Upper lobe of right lung (tissue), 1 donor: ENCODE data around the gene BTN1A1. TPM values are rescaled to one million over a fixed set of nuclear protein-coding genes. Genes with fewer than 3 reads are reported as not detected.
A peak's percentile ranks its signal among the peaks of the same experiment; 100 is the strongest.
"Not testable (repeated sequence)": the region's sequence is repeated elsewhere in the genome, so short reads cannot be mapped to it uniquely, and the experiment has no call there.

ENCODE experiments used
- ATAC-seq: fragments of 200-7000 bp; cut with Tn5 transposase; one replicate; pipeline ENCODE4 v1.9.1; 2020; ENCODE audit warnings: mild to moderate bottlenecking, moderate library complexity
- DNase-seq: peaks from one replicate; pipeline ENCODE4 v3.0.0-alpha.2; 2020
- H3K27ac ChIP-seq: fragments of 200-600 bp; one replicate; pipeline ENCODE4 v1.8.0; 2022
- H3K27me3 ChIP-seq: fragments of 200-600 bp; one replicate; pipeline ENCODE4 v1.8.0; 2022; ENCODE audit warnings: mild to moderate bottlenecking
- H3K36me3 ChIP-seq: fragments of 200-600 bp; one replicate; pipeline ENCODE4 v1.8.0; 2022
- H3K4me1 ChIP-seq: fragments of 200-600 bp; one replicate; pipeline ENCODE4 v1.8.0; 2022
- H3K4me3 ChIP-seq: fragments of 200-600 bp; one replicate; pipeline ENCODE4 v1.8.0; 2022; ENCODE audit warnings: mild to moderate bottlenecking
- H3K9me3 ChIP-seq: fragments of 200-600 bp; one replicate; pipeline ENCODE4 v1.8.0; 2022
- intact Hi-C: fragments of 100-400 bp; cut with DNase I; formaldehyde crosslinking; loops from one replicate; pipeline ENCODE4 v1.11.0; 2022
- total RNA-seq: library from RNA; stranded (reverse); fragmentation: NEBNext Ultra II Directional; extraction: Animal tissue kit (Norgen Biotek cat#: 25700); gene quantifications from one replicate; pipeline ENCODE4 v1.2.1, GENCODE V29; 2021
- TF ChIP-seq, protein P1 (sequence below): fragments of 200-600 bp; IDR thresholded peaks from one replicate; pipeline ENCODE4 v1.8.0; 2022; ENCODE audit warnings: antibody characterized with exemption
- donor health status: DM: no; HTN: yes; CAD: no; lungs with severe emphysema.

BTN1A1 gene
- total RNA-seq, 1 donor from 2014 or later = not detected

DNA sequence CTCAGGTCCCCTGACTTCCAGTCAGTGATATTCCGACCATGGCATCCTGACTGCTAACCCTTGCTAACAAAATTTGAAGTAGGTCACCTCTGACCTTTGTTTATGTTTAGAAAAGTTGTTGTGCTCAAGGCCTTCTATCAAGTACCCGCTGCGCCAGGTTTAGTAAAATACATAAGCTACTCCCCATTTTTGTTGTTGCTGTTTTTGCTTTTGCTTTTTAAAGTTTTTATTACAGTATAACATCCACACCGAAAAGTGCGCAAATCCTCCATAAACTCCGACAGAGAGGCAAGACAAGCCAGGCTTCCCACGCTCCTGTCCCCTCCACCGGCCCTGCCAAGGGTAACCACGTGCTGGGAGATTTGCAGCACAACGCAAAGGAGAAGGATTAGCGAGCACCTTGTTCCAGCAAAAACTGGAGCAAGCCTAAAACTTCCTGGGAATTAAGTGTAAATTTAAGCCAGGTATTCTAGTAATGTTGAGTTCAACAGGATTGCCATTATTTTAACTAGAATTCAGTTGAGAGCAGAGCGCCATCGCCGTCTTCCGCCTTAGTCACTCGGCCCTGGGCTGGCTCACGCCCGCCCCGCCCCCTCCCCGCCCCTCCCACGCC, 20.2 kb downstream of the BTN1A1 start:
- Histone ChIP-seq H3K9me3 (no peaks in the 10 kb centered on the region), H3K4me1 (peaks cover 9% of the 10 kb centered on the region), H3K27me3 (no peaks in the 10 kb centered on the region), H3K27ac (peak overlapping the region; percentile 88), H3K36me3 (no peaks in the 10 kb centered on the region), H3K4me3 (peak overlapping the region; percentile 55)
- peak; percentile 77 for DNase-seq
- intact Hi-C loops = no loop called here
- ATAC-seq = peak; percentile 32
- TF ChIP-seq, protein P1, sequence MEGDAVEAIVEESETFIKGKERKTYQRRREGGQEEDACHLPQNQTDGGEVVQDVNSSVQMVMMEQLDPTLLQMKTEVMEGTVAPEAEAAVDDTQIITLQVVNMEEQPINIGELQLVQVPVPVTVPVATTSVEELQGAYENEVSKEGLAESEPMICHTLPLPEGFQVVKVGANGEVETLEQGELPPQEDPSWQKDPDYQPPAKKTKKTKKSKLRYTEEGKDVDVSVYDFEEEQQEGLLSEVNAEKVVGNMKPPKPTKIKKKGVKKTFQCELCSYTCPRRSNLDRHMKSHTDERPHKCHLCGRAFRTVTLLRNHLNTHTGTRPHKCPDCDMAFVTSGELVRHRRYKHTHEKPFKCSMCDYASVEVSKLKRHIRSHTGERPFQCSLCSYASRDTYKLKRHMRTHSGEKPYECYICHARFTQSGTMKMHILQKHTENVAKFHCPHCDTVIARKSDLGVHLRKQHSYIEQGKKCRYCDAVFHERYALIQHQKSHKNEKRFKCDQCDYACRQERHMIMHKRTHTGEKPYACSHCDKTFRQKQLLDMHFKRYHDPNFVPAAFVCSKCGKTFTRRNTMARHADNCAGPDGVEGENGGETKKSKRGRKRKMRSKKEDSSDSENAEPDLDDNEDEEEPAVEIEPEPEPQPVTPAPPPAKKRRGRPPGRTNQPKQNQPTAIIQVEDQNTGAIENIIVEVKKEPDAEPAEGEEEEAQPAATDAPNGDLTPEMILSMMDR = no peak

DNA sequence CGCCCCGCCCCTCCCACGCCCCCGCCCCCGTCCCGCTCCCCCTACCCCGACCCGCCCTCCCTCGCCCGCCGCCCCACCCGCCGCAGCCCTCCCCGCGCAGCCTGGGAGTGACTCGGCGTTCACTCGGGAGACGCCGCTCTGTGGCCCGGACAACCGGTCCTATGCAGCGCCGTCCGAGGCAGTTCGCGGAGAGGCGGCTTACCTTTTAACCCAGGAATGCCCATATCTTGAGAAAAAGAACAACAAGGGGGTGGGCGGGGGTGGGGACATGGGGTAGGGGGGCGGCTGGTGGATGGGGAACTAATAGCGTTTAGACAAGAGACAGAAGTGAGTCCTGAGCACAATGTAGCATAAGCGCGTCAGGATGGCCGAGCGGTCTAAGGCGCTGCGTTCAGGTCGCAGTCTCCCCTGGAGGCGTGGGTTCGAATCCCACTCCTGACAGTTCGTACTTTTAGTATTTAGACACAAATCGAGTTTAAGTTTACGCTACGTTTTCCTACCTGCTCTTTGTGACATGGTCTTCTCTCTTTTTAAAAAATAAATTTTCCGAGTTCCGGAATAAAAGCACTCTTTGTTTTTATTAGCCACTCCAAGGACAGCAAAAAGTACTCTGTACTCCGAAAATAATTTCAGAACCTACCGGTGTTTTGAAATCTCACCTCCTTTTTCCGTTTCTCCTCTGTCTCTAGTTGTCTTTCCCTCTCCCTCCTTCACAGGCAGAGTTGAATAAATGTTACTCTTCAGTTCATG, 20.9 kb downstream of the BTN1A1 start:
- Histone ChIP-seq H3K4me1 (peaks cover 9% of the 10 kb centered on the region), H3K27me3 (no peaks in the 10 kb centered on the region), H3K27ac (peak overlapping the region; percentile 97), H3K9me3 (no peaks in the 10 kb centered on the region), H3K36me3 (no peaks in the 10 kb centered on the region), H3K4me3 (peak overlapping the region; percentile 55)
- ATAC-seq (peak; percentile 87), DNase-seq (peak; percentile 94)
- TF ChIP-seq, protein P1 = no peak
- intact Hi-C loops = no loop called here

GRCh38 chr6:26521600-26522391, 21.7 kb downstream of the BTN1A1 start:
- TF ChIP-seq, protein P1 = peak; percentile 49
- H3K4me1 ChIP-seq = peaks cover 9% of the 10 kb centered on the region
- no peaks in the 10 kb centered on the region for H3K36me3 ChIP-seq
- intact Hi-C loops = no loop called here
- peak overlapping the region; percentile 97 for H3K27ac ChIP-seq
- peak; percentile 95 for ATAC-seq
- H3K9me3 ChIP-seq = no peaks in the 10 kb centered on the region
- H3K4me3 ChIP-seq = peak overlapping the region; percentile 55
- H3K27me3 ChIP-seq = no peaks in the 10 kb centered on the region
- peak; percentile 94 for DNase-seq

DNA sequence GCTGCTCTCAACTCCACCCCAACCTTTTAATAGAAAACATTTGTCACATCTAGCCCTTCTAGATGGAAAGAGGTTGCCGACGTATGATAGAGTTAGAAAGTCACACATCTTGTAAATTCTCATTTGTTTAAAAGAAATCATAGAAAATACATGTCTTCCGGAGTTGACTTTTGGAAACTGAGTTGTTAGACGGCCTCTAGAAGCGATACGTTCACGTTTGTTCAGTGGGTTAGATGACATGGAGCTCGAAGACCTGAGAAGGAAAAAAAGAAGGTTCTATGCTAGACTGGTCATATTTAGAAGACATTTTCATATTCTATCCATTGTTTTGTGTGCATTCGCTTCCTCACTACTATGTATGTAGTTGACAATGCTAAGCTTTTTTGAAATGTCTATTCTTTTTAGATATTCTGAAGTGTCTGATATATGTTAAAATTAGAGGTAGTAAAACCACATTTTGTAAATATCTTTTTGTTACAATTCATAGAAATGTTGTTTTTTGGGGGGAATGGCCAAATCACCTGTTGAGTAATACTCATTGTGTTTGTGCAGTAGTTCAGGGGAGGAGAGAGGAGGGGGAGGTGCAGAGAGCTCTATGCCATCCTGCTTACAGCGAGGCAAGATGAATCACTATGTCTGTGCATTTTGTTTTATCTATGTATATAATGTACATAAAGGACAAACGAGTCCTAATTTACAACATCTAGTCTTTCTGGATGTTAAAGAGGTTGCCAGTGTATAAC, 22.6 kb downstream of the BTN1A1 start:
- H3K4me1 ChIP-seq, intact Hi-C loops, ATAC-seq, DNase-seq, H3K9me3 ChIP-seq, H3K27me3 ChIP-seq, H3K36me3 ChIP-seq: not testable (repeated sequence)
- Histone ChIP-seq H3K27ac (peak overlapping the region; percentile 97), H3K4me3 (peak overlapping the region; percentile 55)

DNA sequence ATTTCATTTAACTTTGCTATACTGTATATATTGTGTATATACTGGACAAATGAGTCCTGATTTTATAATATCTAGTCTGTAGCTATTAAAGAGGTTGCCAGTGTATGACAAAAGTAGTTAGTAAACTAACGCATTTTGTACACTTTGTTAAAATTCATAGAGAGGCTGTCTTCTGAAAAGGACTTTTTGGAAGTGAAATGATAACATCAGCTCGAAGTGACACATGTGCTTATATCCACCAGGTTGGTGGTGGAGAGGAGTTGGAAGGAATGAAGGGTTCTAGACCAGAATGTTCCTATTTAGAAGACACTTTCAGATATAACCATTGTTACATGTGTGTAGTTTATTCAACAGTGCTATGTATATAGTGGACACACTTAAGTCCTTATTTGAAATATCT, 24.2 kb downstream of the BTN1A1 start:
- intact Hi-C loops, DNase-seq, H3K27me3 ChIP-seq, H3K4me3 ChIP-seq, H3K27ac ChIP-seq, H3K9me3 ChIP-seq, ATAC-seq, H3K4me1 ChIP-seq, H3K36me3 ChIP-seq: not testable (repeated sequence)

GRCh38 chr6:26524722-26525370, 24.7 kb downstream of the BTN1A1 start:
- Histone ChIP-seq H3K36me3 (no peaks in the 10 kb centered on the region), H3K9me3 (no peaks in the 10 kb centered on the region), H3K27me3 (no peaks in the 10 kb centered on the region), H3K4me1 (peaks cover 9% of the 10 kb centered on the region), H3K4me3 (no peak overlapping the region), H3K27ac (no peak overlapping the region)
- DNase-seq = no peak
- TF ChIP-seq, protein P1 = no peak
- no peak for ATAC-seq
- intact Hi-C loops = no loop called here
